Uterus (tissue), 4 donors: ENCODE results near the gene PRSS8. TPM values are rescaled to one million over a fixed set of nuclear protein-coding genes. Genes with fewer than 3 reads are reported as not detected.

Source experiments
- DNase-seq, 2 donors: peaks; one replicate each; pipeline ENCODE4 v3.0.0-alpha.2; 2019 to 2020
- H3K27ac ChIP-seq, 2 donors: fragments of 200-600 bp; sonication (generic); 1 replicate in 1 of 2; 2 replicates in 1 of 2; pipeline ENCODE4 v1.5.1; 2016 to 2018
- H3K27me3 ChIP-seq, 2 donors: fragments of 200-600 bp; sonication (generic); one replicate each; pipeline ENCODE4 v1.5.1; 2018 to 2019; ENCODE audit warnings: control low read depth in 1 of 2
- H3K36me3 ChIP-seq, 2 donors: fragments of 200-600 bp; sonication (generic); one replicate each; pipeline ENCODE4 v1.5.1; 2019; ENCODE audit warnings: control low read depth in 1 of 2
- H3K4me1 ChIP-seq, 2 donors: fragments of 200-600 bp; sonication (generic); one replicate each; pipeline ENCODE4 v1.5.1; 2018 to 2019; ENCODE audit warnings: control low read depth in 1 of 2
- H3K4me3 ChIP-seq, 2 donors: fragments of 200-600 bp; sonication (generic); 1 replicate in 1 of 2; 2 replicates in 1 of 2; pipeline ENCODE4 v1.5.1; 2018 to 2019; ENCODE audit warnings: mild to moderate bottlenecking in 1 of 2
- H3K9me3 ChIP-seq, 2 donors: fragments of 200-600 bp; sonication (generic); one replicate each; pipeline ENCODE4 v1.5.1; 2019; ENCODE audit warnings: control low read depth in 1 of 2
- POLR2A ChIP-seq, 2 donors: fragments of 450-650 bp; IDR thresholded peaks; one replicate each; pipeline ENCODE4 v1.6.1; 2016; ENCODE audit warnings: antibody characterized with exemption in 2 of 2, mild to moderate bottlenecking in 1 of 2, moderate library complexity in 1 of 2
- intact Hi-C: fragments of 100-400 bp; cut with DNase I; formaldehyde crosslinking; loops from one replicate; pipeline ENCODE4 v1.15.1; 2023; ENCODE audit warnings: low total_unique reads
- total RNA-seq, 4 donors: library from RNA; depleted of rRNA in 3 of 4; stranded (reverse); fragments of >200 nt in 3 of 4; gene quantifications; one replicate each; pipeline versions ENCODE4 v1.1.0 to v1.2.4, GENCODE V29; 2014 to 2023
- TF ChIP-seq, protein P1 (sequence below), 4 experiments: fragments of 200-600 bp in 2 of 4; fragments of 450-650 bp in 2 of 4; sonication (generic) in 2 of 4; IDR thresholded peaks; one replicate each; pipeline ENCODE4 v1.5.1; 2016 to 2019; ENCODE audit warnings: antibody characterized with exemption in 4 of 4, mild to moderate bottlenecking in 2 of 4, moderate library complexity in 1 of 4
- donor health status: DM: yes; HTN: yes; CAD: no.

The PRSS8 gene
- total RNA-seq, 4 donors from 2014 or later: 0.26 to 8.7 TPM; not detected in 2

DNA sequence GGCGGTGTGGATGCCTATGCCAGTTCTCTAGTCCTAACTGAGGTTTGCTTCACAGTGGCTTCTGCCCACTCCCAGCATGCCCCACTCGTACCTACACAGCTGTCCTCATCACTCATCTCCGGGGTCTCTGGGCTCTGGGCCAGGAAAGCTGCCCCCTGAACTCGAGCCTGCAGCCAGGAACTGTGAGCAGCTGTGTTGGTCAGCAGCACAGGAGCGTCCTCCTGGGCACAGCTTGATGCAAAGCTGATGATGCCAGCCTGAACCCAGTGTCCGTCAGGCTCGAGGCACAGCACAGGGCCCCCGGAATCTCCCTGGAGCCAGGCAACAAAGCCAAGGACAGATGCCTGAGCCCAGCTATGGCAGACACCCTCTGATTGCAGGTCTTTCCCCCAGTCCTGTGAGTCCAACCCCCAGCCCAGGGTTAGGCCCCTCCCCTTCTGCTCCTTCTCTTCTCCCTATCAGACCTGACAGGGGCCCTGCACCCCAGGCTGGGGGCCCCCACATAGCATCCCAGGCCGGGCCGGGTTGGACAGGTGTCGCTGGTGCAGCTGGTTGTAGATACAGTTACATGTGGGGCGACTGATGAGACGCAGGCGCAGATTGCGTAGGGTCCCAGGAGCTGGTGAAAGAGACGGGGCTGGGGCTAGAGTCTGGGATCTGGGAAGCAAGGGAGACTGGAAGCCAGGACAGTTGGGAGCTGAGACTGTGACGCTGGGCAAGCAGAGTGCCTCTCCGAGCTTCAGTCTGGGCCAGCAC lies 49.5 kb downstream of the PRSS8 start:
- Histone ChIP-seq H3K4me3 (no peak overlapping the region), H3K36me3 (no peaks in the 10 kb centered on the region), H3K27me3 (no peaks in the 10 kb centered on the region), H3K9me3 (no peaks in the 10 kb centered on the region), H3K27ac (no peak overlapping the region), H3K4me1 (no peaks in the 10 kb centered on the region)
- intact Hi-C loops: no loop called here
- DNase-seq: no peak
- no peak for TF ChIP-seq POLR2A (IDR thresholded peaks at IDR 0.05)
- TF ChIP-seq, protein P1, sequence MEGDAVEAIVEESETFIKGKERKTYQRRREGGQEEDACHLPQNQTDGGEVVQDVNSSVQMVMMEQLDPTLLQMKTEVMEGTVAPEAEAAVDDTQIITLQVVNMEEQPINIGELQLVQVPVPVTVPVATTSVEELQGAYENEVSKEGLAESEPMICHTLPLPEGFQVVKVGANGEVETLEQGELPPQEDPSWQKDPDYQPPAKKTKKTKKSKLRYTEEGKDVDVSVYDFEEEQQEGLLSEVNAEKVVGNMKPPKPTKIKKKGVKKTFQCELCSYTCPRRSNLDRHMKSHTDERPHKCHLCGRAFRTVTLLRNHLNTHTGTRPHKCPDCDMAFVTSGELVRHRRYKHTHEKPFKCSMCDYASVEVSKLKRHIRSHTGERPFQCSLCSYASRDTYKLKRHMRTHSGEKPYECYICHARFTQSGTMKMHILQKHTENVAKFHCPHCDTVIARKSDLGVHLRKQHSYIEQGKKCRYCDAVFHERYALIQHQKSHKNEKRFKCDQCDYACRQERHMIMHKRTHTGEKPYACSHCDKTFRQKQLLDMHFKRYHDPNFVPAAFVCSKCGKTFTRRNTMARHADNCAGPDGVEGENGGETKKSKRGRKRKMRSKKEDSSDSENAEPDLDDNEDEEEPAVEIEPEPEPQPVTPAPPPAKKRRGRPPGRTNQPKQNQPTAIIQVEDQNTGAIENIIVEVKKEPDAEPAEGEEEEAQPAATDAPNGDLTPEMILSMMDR (IDR thresholded peaks at IDR 0.05): no peak

DNA sequence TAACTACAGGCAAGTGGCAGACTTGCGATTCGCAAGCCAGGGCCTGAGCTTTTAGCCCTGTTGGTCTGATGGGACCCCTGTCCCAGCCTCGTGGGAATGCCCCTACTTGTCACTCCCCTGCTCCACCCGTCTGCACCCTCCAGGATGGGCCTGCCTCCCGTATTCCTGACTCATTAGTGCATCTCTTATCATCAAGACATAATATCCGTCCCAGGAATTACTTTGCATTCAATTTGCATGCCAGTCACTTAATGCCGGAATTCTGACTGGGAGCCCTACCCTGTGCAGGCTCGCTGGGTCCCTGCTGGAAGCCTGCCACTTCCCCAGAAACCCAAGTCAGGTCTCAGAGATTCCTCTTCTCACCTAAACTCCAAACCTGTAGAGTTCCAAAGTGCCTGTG lies 50.1 kb downstream of the PRSS8 start:
- no peaks in the 10 kb centered on the region for H3K9me3 ChIP-seq
- no peak for DNase-seq
- no peaks in the 10 kb centered on the region for H3K36me3 ChIP-seq
- H3K27ac ChIP-seq: no peak overlapping the region
- no peaks in the 10 kb centered on the region for H3K27me3 ChIP-seq
- no peaks in the 10 kb centered on the region for H3K4me1 ChIP-seq
- no peak overlapping the region for H3K4me3 ChIP-seq
- TF ChIP-seq, protein P1 (IDR thresholded peaks at IDR 0.05): no peak
- TF ChIP-seq POLR2A (IDR thresholded peaks at IDR 0.05): no peak
- intact Hi-C loops: no loop called here

DNA sequence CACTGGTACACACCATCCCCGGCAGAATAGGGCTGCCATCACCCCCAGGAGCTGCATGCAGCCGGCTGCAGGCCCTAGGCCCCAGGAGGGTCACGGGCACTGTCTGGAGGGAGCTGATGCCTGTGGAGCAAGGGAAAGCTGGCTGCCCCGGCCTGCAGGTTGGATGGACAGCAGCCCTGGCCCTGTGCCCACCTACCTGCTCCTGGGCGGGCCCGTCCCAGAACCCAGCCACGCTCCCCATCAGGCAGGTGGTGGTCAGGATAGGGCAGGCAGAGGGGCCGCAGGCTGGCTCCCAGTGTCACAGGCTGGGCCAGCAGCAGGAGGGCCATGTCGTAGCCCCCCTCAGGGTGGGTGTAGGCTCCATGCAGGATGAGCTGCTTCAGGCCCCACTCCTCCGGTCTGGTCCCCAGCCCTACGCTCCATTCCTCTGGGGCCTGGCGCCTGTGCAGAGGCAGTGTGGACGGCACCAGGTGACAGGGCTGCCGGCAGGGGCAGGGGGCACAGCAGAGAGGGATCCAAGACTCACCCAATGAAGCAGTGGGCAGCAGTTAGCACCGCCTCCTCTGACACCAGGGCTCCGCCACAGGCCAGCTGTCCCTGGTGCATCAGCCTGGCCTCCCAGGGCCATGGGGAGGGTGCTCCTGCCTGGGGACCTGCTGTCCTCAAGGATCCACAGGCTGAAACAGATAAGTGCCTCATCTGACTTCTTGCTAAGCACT lies 50.8 kb downstream of the PRSS8 start:
- no peak overlapping the region for H3K27ac ChIP-seq
- no peak for DNase-seq
- TF ChIP-seq POLR2A (IDR thresholded peaks at IDR 0.05): no peak
- TF ChIP-seq, protein P1 (IDR thresholded peaks at IDR 0.05): no peak
- no peaks in the 10 kb centered on the region for H3K36me3 ChIP-seq
- no peaks in the 10 kb centered on the region for H3K9me3 ChIP-seq
- intact Hi-C loops: no loop called here
- no peaks in the 10 kb centered on the region for H3K4me1 ChIP-seq
- H3K27me3 ChIP-seq: no peaks in the 10 kb centered on the region
- H3K4me3 ChIP-seq: no peak overlapping the region

DNA sequence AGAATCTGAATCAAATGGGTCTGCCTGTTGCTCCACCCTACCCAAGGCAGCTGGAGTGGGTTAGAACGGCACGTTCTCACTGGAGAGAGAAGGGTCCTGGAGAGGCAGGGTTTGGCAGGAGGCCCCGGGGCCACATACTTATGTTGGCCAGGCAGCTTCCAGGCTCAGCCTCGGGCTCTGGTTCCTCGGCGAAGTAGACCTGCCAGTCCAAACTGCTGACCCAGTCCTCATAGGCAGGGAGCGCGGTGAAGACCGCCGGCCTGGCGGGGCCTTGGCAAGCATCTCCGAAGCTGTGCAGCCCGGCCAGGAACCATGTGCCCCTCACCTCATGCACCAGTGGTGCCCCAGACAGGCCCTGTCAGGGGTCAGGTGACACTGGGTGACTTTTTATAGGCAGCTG lies 51.5 kb downstream of the PRSS8 start:
- TF ChIP-seq POLR2A (IDR thresholded peaks at IDR 0.05): no peak
- TF ChIP-seq, protein P1 (IDR thresholded peaks at IDR 0.05): no peak
- H3K36me3 ChIP-seq: no peaks in the 10 kb centered on the region
- no peak overlapping the region for H3K4me3 ChIP-seq
- no peaks in the 10 kb centered on the region for H3K4me1 ChIP-seq
- H3K9me3 ChIP-seq: no peaks in the 10 kb centered on the region
- intact Hi-C loops: no loop called here
- H3K27me3 ChIP-seq: no peaks in the 10 kb centered on the region
- DNase-seq: no peak
- H3K27ac ChIP-seq: no peak overlapping the region

DNA sequence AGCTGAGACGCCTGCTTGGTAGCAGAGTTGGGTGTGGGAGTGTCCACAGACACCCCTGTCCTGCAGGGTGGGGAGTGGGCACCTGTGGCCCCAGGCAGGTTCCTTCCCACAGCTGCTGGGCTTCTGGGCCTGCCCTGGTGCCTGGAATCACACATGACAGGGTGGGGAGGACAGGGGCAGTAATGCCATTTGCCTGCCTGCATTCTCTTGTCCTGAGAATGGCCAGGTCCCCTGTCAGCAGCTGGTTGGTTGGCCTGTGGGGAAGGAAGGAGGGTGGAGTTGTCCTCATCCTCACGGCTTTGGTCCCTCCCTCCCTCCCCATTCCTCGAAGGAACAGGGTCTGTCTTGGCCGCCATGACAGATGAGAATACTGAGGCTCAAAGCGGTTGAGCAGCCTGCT lies 52.0 kb downstream of the PRSS8 start:
- Histone ChIP-seq H3K4me1 (no peaks in the 10 kb centered on the region), H3K27ac (no peak overlapping the region), H3K4me3 (no peak overlapping the region), H3K36me3 (no peaks in the 10 kb centered on the region), H3K9me3 (no peaks in the 10 kb centered on the region), H3K27me3 (no peaks in the 10 kb centered on the region)
- no peak for TF ChIP-seq POLR2A (IDR thresholded peaks at IDR 0.05)
- TF ChIP-seq, protein P1 (IDR thresholded peaks at IDR 0.05): no peak
- DNase-seq: no peak
- intact Hi-C loops: no loop called here
